GM12892 (cell line): Measurements from ENCODE around the gene KCNQ5.

Source experiments
- POLR2A ChIP-seq: IDR thresholded peaks from 2 replicates; pipeline ENCODE4 v1.6.1; 2011; ENCODE audit warnings: low read depth, low read length, control low read depth
- TAF1 ChIP-seq: IDR thresholded peaks from 2 replicates; pipeline ENCODE4 v1.6.1; 2011; ENCODE audit warnings: low read depth, mild to moderate bottlenecking, control low read depth, low read length, borderline replicate concordance

DNA sequence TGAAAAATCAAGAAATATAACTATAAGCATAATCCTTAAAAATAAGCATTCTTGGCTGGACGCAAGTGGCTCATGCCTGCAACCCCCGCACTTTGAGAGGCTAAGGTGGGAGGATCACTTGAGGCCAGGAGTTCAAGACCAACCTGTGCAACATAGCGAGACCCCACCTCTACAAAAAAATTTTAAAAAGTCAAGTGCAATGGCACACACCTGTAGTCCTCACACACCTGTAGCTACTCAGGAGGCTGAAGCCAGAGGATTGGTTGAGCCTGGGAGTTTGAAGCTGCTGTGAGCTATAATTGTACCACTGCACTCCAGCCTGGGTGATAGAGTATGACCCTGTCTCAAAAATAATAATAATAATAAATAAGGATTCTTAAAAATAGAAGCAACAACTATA is 494.5 kb downstream of the KCNQ5 start:
- TF ChIP-seq TAF1, result no peak
- no peak for TF ChIP-seq POLR2A
